PFSK-1 (cell line): ENCODE measurements around the gene SERINC5.

Source experiments
- POLR2AphosphoS5 ChIP-seq: IDR thresholded peaks from 2 replicates; pipeline ENCODE4 v1.6.1; 2012; ENCODE audit warnings: low read depth, mild to moderate bottlenecking, control low read depth, low read length, moderate library complexity
- REST ChIP-seq, 2 experiments: IDR thresholded peaks; 2 replicates each; pipeline versions ENCODE4 v1.6.1 to v1.8.0; 2011 to 2012; ENCODE audit warnings: low read depth in 2 of 2, low read length in 2 of 2, control low read depth in 1 of 2, inconsistent platforms in 1 of 2, mild to moderate bottlenecking in 1 of 2, moderate library complexity in 1 of 2; ENCODE audit not compliant: insufficient read depth in 1 of 2
- SIN3A ChIP-seq: IDR thresholded peaks from 2 replicates; pipeline ENCODE4 v1.6.1; 2012; ENCODE audit warnings: mild to moderate bottlenecking, low read length, moderate library complexity, borderline replicate concordance; ENCODE audit not compliant: insufficient read depth
- TAF1 ChIP-seq: IDR thresholded peaks from 2 replicates; pipeline ENCODE4 v1.6.1; 2012; ENCODE audit warnings: low read length, control low read depth, borderline replicate concordance; ENCODE audit not compliant: insufficient read depth

GRCh38 chr5:80198399-80198798 lies 57.4 kb downstream of the SERINC5 start:
- no peak for TF ChIP-seq REST (IDR thresholded peaks at IDR 0.05; ENCODE audit: insufficient read depth in 1 of 2, low read depth in 2 of 2, low read length in 2 of 2)
- no peak for TF ChIP-seq TAF1
- no peak for TF ChIP-seq SIN3A
- TF ChIP-seq POLR2AphosphoS5, result no peak
